ENCODE data around the gene GARS1.

The GARS1 gene

GRCh38 chr7:30647589-30648364 is 53.1 kb downstream of the GARS1 start:
- Histone ChIP-seq H3K9ac (no peak overlapping the region), H3K4me3 (ENCODE audit: low read depth, low read length) (no peak overlapping the region), H3K27ac (no peak overlapping the region), H3K36me3 (ENCODE audit: control insufficient read depth, insufficient read depth, low read length) (no peaks in the 10 kb centered on the region), H3K9me3 (ENCODE audit: control insufficient read depth, low read length) (no peaks in the 10 kb centered on the region), H2AFZ (no peak overlapping the region), H3K4me2 (ENCODE audit: low read length) (no peak overlapping the region), H3K79me2 (peaks cover 49% of the 10 kb centered on the region), H3K27me3 (ENCODE audit: control insufficient read depth, insufficient read depth, low read length) (no peaks in the 10 kb centered on the region), H3K4me1 (peaks cover 3% of the 10 kb centered on the region)
- TF ChIP-seq CTCF (IDR thresholded peaks at IDR 0.05), result no peak

GRCh38 chr7:30648744-30649540 is 54.3 kb downstream of the GARS1 start:
- no peak overlapping the region for H2AFZ ChIP-seq
- H3K9me3 ChIP-seq (ENCODE audit: control insufficient read depth, low read length), result no peaks in the 10 kb centered on the region
- no peaks in the 10 kb centered on the region for H3K27me3 ChIP-seq (ENCODE audit: control insufficient read depth, insufficient read depth, low read length)
- no peak for TF ChIP-seq CTCF (IDR thresholded peaks at IDR 0.05)
- no peaks in the 10 kb centered on the region for H3K36me3 ChIP-seq (ENCODE audit: control insufficient read depth, insufficient read depth, low read length)
- peaks cover 3% of the 10 kb centered on the region for H3K4me1 ChIP-seq
- no peak overlapping the region for H3K4me3 ChIP-seq (ENCODE audit: low read depth, low read length)
- H3K9ac ChIP-seq, result no peak overlapping the region
- H3K79me2 ChIP-seq, result peaks cover 49% of the 10 kb centered on the region
- H3K27ac ChIP-seq, result no peak overlapping the region
- H3K4me2 ChIP-seq (ENCODE audit: low read length), result no peak overlapping the region

- Histone ChIP-seq H3K4me1 (no peaks in the 10 kb centered on the region), H3K9me3 (ENCODE audit: control insufficient read depth, low read length) (no peaks in the 10 kb centered on the region), H3K4me3 (ENCODE audit: low read depth, low read length) (no peak overlapping the region), H3K36me3 (ENCODE audit: control insufficient read depth, insufficient read depth, low read length) (no peaks in the 10 kb centered on the region), H3K9ac (no peak overlapping the region), H3K27me3 (ENCODE audit: control insufficient read depth, insufficient read depth, low read length) (no peaks in the 10 kb centered on the region), H2AFZ (no peak overlapping the region), H3K4me2 (ENCODE audit: low read length) (no peak overlapping the region), H3K79me2 (peaks cover 44% of the 10 kb centered on the region), H3K27ac (no peak overlapping the region)
- no peak for TF ChIP-seq CTCF (IDR thresholded peaks at IDR 0.05)
These were observed 55.2 kb downstream of the GARS1 start for GRCh38 chr7:30649717-30650420.

GRCh38 chr7:30650421-30650808 is 55.7 kb downstream of the GARS1 start:
- Histone ChIP-seq H3K4me2 (ENCODE audit: low read length) (no peak overlapping the region), H3K27me3 (ENCODE audit: control insufficient read depth, insufficient read depth, low read length) (no peaks in the 10 kb centered on the region), H3K9ac (no peak overlapping the region), H3K27ac (no peak overlapping the region), H3K4me1 (no peaks in the 10 kb centered on the region), H3K36me3 (ENCODE audit: control insufficient read depth, insufficient read depth, low read length) (no peaks in the 10 kb centered on the region), H2AFZ (no peak overlapping the region), H3K9me3 (ENCODE audit: control insufficient read depth, low read length) (no peaks in the 10 kb centered on the region), H3K79me2 (peaks cover 44% of the 10 kb centered on the region), H3K4me3 (ENCODE audit: low read depth, low read length) (no peak overlapping the region)
- no peak for TF ChIP-seq CTCF (IDR thresholded peaks at IDR 0.05)
